Measurements from ENCODE around the gene MMP11. TPM values are rescaled to one million over a fixed set of nuclear protein-coding genes. Genes with fewer than 3 reads are reported as not detected.

MMP11 gene
- total RNA-seq, 1 donor from 2014 or later: 12.2 TPM

GRCh38 chr22:23787910-23788309 is 15.3 kb downstream of the MMP11 start:
- FAIRE-seq (no peak), DNase-seq (ENCODE audit: low read depth) (no peak)
- no peaks in the 10 kb centered on the region for H3K27me3 ChIP-seq (ENCODE audit: insufficient read depth, low read length)
- H3K9ac ChIP-seq (ENCODE audit: low read length): peak overlapping the region; percentile 99
- TF ChIP-seq EZH2 (IDR thresholded peaks at IDR 0.05; ENCODE audit: insufficient read depth, low read length) (no peak), CTCF (IDR thresholded peaks at IDR 0.05; ENCODE audit: insufficient read depth, low read depth, low read length) (no peak)
- Mint-ChIP-seq H3K4me1 (ENCODE audit: low read depth, unreplicated experiment) (peaks cover 22% of the 10 kb centered on the region), H3K4me3 (ENCODE audit: unreplicated experiment) (peak overlapping the region; percentile 96), H3K27ac (ENCODE audit: unreplicated experiment) (peak overlapping the region; percentile 84), H3K27me3 (ENCODE audit: low read depth, unreplicated experiment) (no peaks in the 10 kb centered on the region), H3K9me3 (ENCODE audit: unreplicated experiment) (no peaks in the 10 kb centered on the region), H3K36me3 (ENCODE audit: low read depth, unreplicated experiment) (no peaks in the 10 kb centered on the region)
- H3K36me3 ChIP-seq (ENCODE audit: insufficient read depth, low read length): peaks cover 4% of the 10 kb centered on the region
- H3K4me1 ChIP-seq (ENCODE audit: insufficient read depth, low read length): peaks cover 19% of the 10 kb centered on the region
- peaks cover 57% of the 10 kb centered on the region for H3K79me2 ChIP-seq (ENCODE audit: insufficient read depth, low read length)
- peak overlapping the region; percentile 98 for H3K27ac ChIP-seq (ENCODE audit: low read depth, low read length)
- peak overlapping the region; percentile 86 for H3K4me3 ChIP-seq (ENCODE audit: insufficient read depth, low read depth, low read length)
- H2AFZ ChIP-seq (ENCODE audit: low read depth, low read length): no peak overlapping the region
- H4K20me1 ChIP-seq (ENCODE audit: insufficient read depth, low read length): peaks cover 56% of the 10 kb centered on the region
- H3K9me3 ChIP-seq (ENCODE audit: insufficient read depth, low read depth, low read length): no peaks in the 10 kb centered on the region
- H3K4me2 ChIP-seq (ENCODE audit: low read length): peak overlapping the region; percentile 97

GRCh38 chr22:23789121-23789520 is 16.5 kb downstream of the MMP11 start:
- H3K27me3 Mint-ChIP-seq (ENCODE audit: low read depth, unreplicated experiment): no peaks in the 10 kb centered on the region
- H4K20me1 ChIP-seq (ENCODE audit: insufficient read depth, low read length): peaks cover 63% of the 10 kb centered on the region
- peak overlapping the region; percentile 56 for H3K4me3 Mint-ChIP-seq (ENCODE audit: unreplicated experiment)

More at GRCh38 chr22:23789121-23789520, 16.5 kb downstream of the MMP11 start:
- Histone ChIP-seq H3K9ac (ENCODE audit: low read length) (no peak overlapping the region), H3K27ac (ENCODE audit: low read depth, low read length) (no peak overlapping the region), H3K9me3 (ENCODE audit: insufficient read depth, low read depth, low read length) (no peaks in the 10 kb centered on the region), H3K4me3 (ENCODE audit: insufficient read depth, low read depth, low read length) (no peak overlapping the region), H3K4me2 (ENCODE audit: low read length) (no peak overlapping the region), H3K4me1 (ENCODE audit: insufficient read depth, low read length) (peaks cover 14% of the 10 kb centered on the region), H3K27me3 (ENCODE audit: insufficient read depth, low read length) (no peaks in the 10 kb centered on the region), H3K79me2 (ENCODE audit: insufficient read depth, low read length) (peaks cover 63% of the 10 kb centered on the region), H2AFZ (ENCODE audit: low read depth, low read length) (no peak overlapping the region), H3K36me3 (ENCODE audit: insufficient read depth, low read length) (peaks cover 5% of the 10 kb centered on the region)
- H3K9me3 Mint-ChIP-seq (ENCODE audit: unreplicated experiment): no peaks in the 10 kb centered on the region
- H3K36me3 Mint-ChIP-seq (ENCODE audit: low read depth, unreplicated experiment): no peaks in the 10 kb centered on the region
- H3K27ac Mint-ChIP-seq (ENCODE audit: unreplicated experiment): no peak overlapping the region
- TF ChIP-seq CTCF (IDR thresholded peaks at IDR 0.05; ENCODE audit: insufficient read depth, low read depth, low read length) (no peak), EZH2 (IDR thresholded peaks at IDR 0.05; ENCODE audit: insufficient read depth, low read length) (no peak)
- H3K4me1 Mint-ChIP-seq (ENCODE audit: low read depth, unreplicated experiment): peaks cover 21% of the 10 kb centered on the region
- DNase-seq (ENCODE audit: low read depth) (no peak), FAIRE-seq (no peak)

Measured in astrocyte (in vitro differentiated cells and primary cell).